ENCODE data around the gene CALML5.

- no peak for TF ChIP-seq CTCF (IDR thresholded peaks at IDR 0.05; ENCODE audit: borderline replicate concordance, extremely low read depth, low read length, poor library complexity, severe bottlenecking)
- no peak for TF ChIP-seq EZH2 (IDR thresholded peaks at IDR 0.05; ENCODE audit: borderline replicate concordance, low read depth, low read length, severe bottlenecking)
These were observed 9.9 kb upstream of the CALML5 start for GRCh38 chr10:5509236-5509635.

Measured in DND-41 (cell line).